Left hindlimb (tissue), 1 donor: ENCODE data around the gene RBSN.
"Not testable (repeated sequence)": the region's sequence is repeated elsewhere in the genome, so short reads cannot be mapped to it uniquely, and the experiment has no call there.

Source experiments
- DNase-seq: peaks from one replicate; pipeline ENCODE4 v3.0.0-alpha.2; 2018

The RBSN gene

GRCh38 chr3:15098503-15099363, at the start of gene RBSN:
Gene RBSN, minus strand, starts transcription at chr3:15099148. Its CDS starts 3,028 bp downstream, at chr3:15096120.
- DNase-seq = peak; percentile 96

- no peak for DNase-seq
Measured at GRCh38 chr3:15148614-15149013, 49.7 kb upstream of the RBSN start.

GRCh38 chr3:15136885-15137284, 37.9 kb upstream of the RBSN start:
- not testable (repeated sequence) for DNase-seq

- DNase-seq = not testable (repeated sequence)
Measured at GRCh38 chr3:15134968-15135367, 36.0 kb upstream of the RBSN start.

- not testable (repeated sequence) for DNase-seq
Measured at GRCh38 chr3:15128403-15128802, 29.5 kb upstream of the RBSN start.

GRCh38 chr3:15126975-15127374, 28.0 kb upstream of the RBSN start:
- DNase-seq = not testable (repeated sequence)

GRCh38 chr3:15122398-15122797, 23.4 kb upstream of the RBSN start:
- no peak for DNase-seq

- no peak for DNase-seq
Measured at GRCh38 chr3:15121936-15122335, 23.0 kb upstream of the RBSN start.

- DNase-seq = no peak
Measured at GRCh38 chr3:15120986-15121385, 22.0 kb upstream of the RBSN start.

- no peak for DNase-seq
Measured at GRCh38 chr3:15117011-15117410, 18.1 kb upstream of the RBSN start.

GRCh38 chr3:15116032-15116669, 17.2 kb upstream of the RBSN start:
- DNase-seq = no peak

GRCh38 chr3:15114466-15115358, 15.8 kb upstream of the RBSN start:
- DNase-seq = no peak

GRCh38 chr3:15113884-15114283, 14.9 kb upstream of the RBSN start:
- DNase-seq = no peak

GRCh38 chr3:15113471-15113870, 14.5 kb upstream of the RBSN start:
- no peak for DNase-seq

GRCh38 chr3:15112011-15112410, 13.1 kb upstream of the RBSN start:
- no peak for DNase-seq

- DNase-seq = no peak
Measured at GRCh38 chr3:15110206-15110605, 11.3 kb upstream of the RBSN start.

- DNase-seq = no peak
Measured at GRCh38 chr3:15108869-15109268, 9.9 kb upstream of the RBSN start.

GRCh38 chr3:15108082-15108545, 9.2 kb upstream of the RBSN start:
- DNase-seq = peak; percentile 68

GRCh38 chr3:15107075-15107947, 8.4 kb upstream of the RBSN start:
- no peak for DNase-seq

GRCh38 chr3:15102836-15103235, 3.9 kb upstream of the RBSN start:
- no peak for DNase-seq

- DNase-seq = peak; percentile 67
Measured at GRCh38 chr3:15102256-15102655, 3.3 kb upstream of the RBSN start.
